IgD-negative memory B cell (primary cell): ENCODE data around the gene PF4V1. TPM values are rescaled to one million over a fixed set of nuclear protein-coding genes. Genes with fewer than 3 reads are reported as not detected.
A peak's percentile ranks its signal among the peaks of the same experiment; 100 is the strongest.

Experiments used
- H3K27ac Mint-ChIP-seq, 3 donors: one replicate each; pipeline ENCODE4 v1.8.0; 2020 to 2022; ENCODE audit warnings: mild to moderate bottlenecking in 3 of 3, mixed read lengths in 3 of 3, moderate library complexity in 1 of 3
- H3K27me3 Mint-ChIP-seq: one replicate; pipeline ENCODE4 v1.8.0; 2021; ENCODE audit warnings: mixed read lengths
- H3K36me3 Mint-ChIP-seq: one replicate; pipeline ENCODE4 v1.8.0; 2020; ENCODE audit warnings: mild to moderate bottlenecking, mixed read lengths
- H3K4me1 Mint-ChIP-seq, 3 donors: one replicate each; pipeline ENCODE4 v1.8.0; 2020 to 2022; ENCODE audit warnings: mixed read lengths in 3 of 3, mild to moderate bottlenecking in 1 of 3
- H3K4me3 Mint-ChIP-seq, 4 donors: one replicate each; pipeline ENCODE4 v1.8.0; 2020 to 2022; ENCODE audit warnings: mild to moderate bottlenecking in 4 of 4, mixed read lengths in 4 of 4, moderate library complexity in 3 of 4
- H3K9me3 Mint-ChIP-seq, 3 donors: one replicate each; pipeline ENCODE4 v1.8.0; 2020 to 2021; ENCODE audit warnings: mixed read lengths in 3 of 3, mild to moderate bottlenecking in 1 of 3
- polyA plus RNA-seq: library from polyadenylated mRNA; unstranded; fragments of 300-500 nt; fragmentation: Illumina TruSeq; gene quantifications from one replicate; pipeline ENCODE4 v1.2.3, GENCODE V29; 2021

PF4V1 gene
- polyA plus RNA-seq, 1 donor from 2014 or later, result not detected

GRCh38 chr4:73859614-73860088, 6.6 kb downstream of the PF4V1 start:
- Mint-ChIP-seq H3K36me3 (no peaks in the 10 kb centered on the region), H3K4me3 (no peak overlapping the region), H3K27me3 (no peaks in the 10 kb centered on the region), H3K27ac (no peak overlapping the region), H3K9me3 (peaks cover 0 to 2% (median 0%) of the 10 kb centered on the region in 3 donors), H3K4me1 (no peaks in the 10 kb centered on the region)

- Mint-ChIP-seq H3K27me3 (no peaks in the 10 kb centered on the region), H3K36me3 (no peaks in the 10 kb centered on the region), H3K4me3 (no peak overlapping the region), H3K9me3 (peaks cover 0 to 2% (median 0%) of the 10 kb centered on the region in 3 donors), H3K27ac (no peak overlapping the region), H3K4me1 (no peaks in the 10 kb centered on the region)
Observed at GRCh38 chr4:73860181-73860580, 7.1 kb downstream of the PF4V1 start.

- no peak overlapping the region for H3K4me3 Mint-ChIP-seq
- H3K9me3 Mint-ChIP-seq, result peaks cover 0 to 2% (median 0%) of the 10 kb centered on the region in 3 donors
- no peaks in the 10 kb centered on the region for H3K36me3 Mint-ChIP-seq
- H3K4me1 Mint-ChIP-seq, result no peaks in the 10 kb centered on the region
- no peak overlapping the region for H3K27ac Mint-ChIP-seq
- no peaks in the 10 kb centered on the region for H3K27me3 Mint-ChIP-seq
Observed at GRCh38 chr4:73860917-73861316, 7.8 kb downstream of the PF4V1 start.

GRCh38 chr4:73862322-73862721, 9.2 kb downstream of the PF4V1 start:
- H3K36me3 Mint-ChIP-seq, result no peaks in the 10 kb centered on the region
- H3K4me3 Mint-ChIP-seq, result no peak overlapping the region
- no peaks in the 10 kb centered on the region for H3K27me3 Mint-ChIP-seq
- H3K27ac Mint-ChIP-seq, result peak overlapping the region in 1 of 3 donors; percentile 1
- H3K4me1 Mint-ChIP-seq, result no peaks in the 10 kb centered on the region
- no peaks in the 10 kb centered on the region for H3K9me3 Mint-ChIP-seq

GRCh38 chr4:73864365-73864764, 11.3 kb downstream of the PF4V1 start:
- Mint-ChIP-seq H3K4me3 (no peak overlapping the region), H3K27me3 (peaks cover 14% of the 10 kb centered on the region), H3K27ac (no peak overlapping the region)

GRCh38 chr4:73864961-73865360, 11.9 kb downstream of the PF4V1 start:
- Mint-ChIP-seq H3K27me3 (peaks cover 19% of the 10 kb centered on the region), H3K9me3 (no peaks in the 10 kb centered on the region), H3K4me1 (no peaks in the 10 kb centered on the region), H3K4me3 (no peak overlapping the region), H3K36me3 (no peaks in the 10 kb centered on the region), H3K27ac (no peak overlapping the region)

More at GRCh38 chr4:73864365-73864764, 11.3 kb downstream of the PF4V1 start:
- Mint-ChIP-seq H3K36me3 (no peaks in the 10 kb centered on the region), H3K4me1 (no peaks in the 10 kb centered on the region), H3K9me3 (no peaks in the 10 kb centered on the region)

- Mint-ChIP-seq H3K36me3 (no peaks in the 10 kb centered on the region), H3K9me3 (no peaks in the 10 kb centered on the region), H3K27ac (no peak overlapping the region), H3K4me3 (no peak overlapping the region), H3K27me3 (peaks cover 19% of the 10 kb centered on the region), H3K4me1 (no peaks in the 10 kb centered on the region)
Observed at GRCh38 chr4:73865431-73866096, 12.5 kb downstream of the PF4V1 start.

GRCh38 chr4:73866246-73866645, 13.2 kb downstream of the PF4V1 start:
- H3K36me3 Mint-ChIP-seq, result no peaks in the 10 kb centered on the region
- H3K27ac Mint-ChIP-seq, result no peak overlapping the region
- peaks cover 19% of the 10 kb centered on the region for H3K27me3 Mint-ChIP-seq
- no peak overlapping the region for H3K4me3 Mint-ChIP-seq
- no peaks in the 10 kb centered on the region for H3K9me3 Mint-ChIP-seq
- H3K4me1 Mint-ChIP-seq, result no peaks in the 10 kb centered on the region

GRCh38 chr4:73867783-73868182, 14.7 kb downstream of the PF4V1 start:
- peaks cover 19% of the 10 kb centered on the region for H3K27me3 Mint-ChIP-seq
- no peaks in the 10 kb centered on the region for H3K36me3 Mint-ChIP-seq
- no peak overlapping the region for H3K4me3 Mint-ChIP-seq
- peak overlapping the region in 1 of 3 donors; percentile 22 for H3K27ac Mint-ChIP-seq
- no peaks in the 10 kb centered on the region for H3K4me1 Mint-ChIP-seq
- no peaks in the 10 kb centered on the region for H3K9me3 Mint-ChIP-seq

- H3K4me3 Mint-ChIP-seq, result no peak overlapping the region
- H3K27ac Mint-ChIP-seq, result peak overlapping the region in 1 of 3 donors; percentile 22
- no peaks in the 10 kb centered on the region for H3K36me3 Mint-ChIP-seq
- H3K27me3 Mint-ChIP-seq, result peaks cover 19% of the 10 kb centered on the region
- H3K4me1 Mint-ChIP-seq, result no peaks in the 10 kb centered on the region
- no peaks in the 10 kb centered on the region for H3K9me3 Mint-ChIP-seq
Observed at GRCh38 chr4:73868206-73869129, 15.4 kb downstream of the PF4V1 start.

GRCh38 chr4:73869130-73870055, 16.3 kb downstream of the PF4V1 start, which contains the start of gene CXCL1:
Gene CXCL1, plus strand, starts transcription at chr4:73869393. Its CDS starts 78 bp downstream, at chr4:73869471.
- Mint-ChIP-seq H3K27me3 (peaks cover 19% of the 10 kb centered on the region), H3K4me3 (no peak within 1 kb of the TSS), H3K27ac (peak within 1 kb of the TSS in 1 of 3 donors; percentile 22)

GRCh38 chr4:73870260-73870659, 17.2 kb downstream of the PF4V1 start:
- H3K36me3 Mint-ChIP-seq, result no peaks in the 10 kb centered on the region
- no peaks in the 10 kb centered on the region for H3K4me1 Mint-ChIP-seq
- no peaks in the 10 kb centered on the region for H3K9me3 Mint-ChIP-seq
- no peak overlapping the region for H3K27ac Mint-ChIP-seq
- H3K27me3 Mint-ChIP-seq, result peaks cover 19% of the 10 kb centered on the region
- no peak overlapping the region for H3K4me3 Mint-ChIP-seq

More at GRCh38 chr4:73869130-73870055, 16.3 kb downstream of the PF4V1 start, which contains the start of gene CXCL1:
- H3K36me3 Mint-ChIP-seq, result no peaks in the 10 kb centered on the region
- H3K9me3 Mint-ChIP-seq, result no peaks in the 10 kb centered on the region
- H3K4me1 Mint-ChIP-seq, result no peaks in the 10 kb centered on the region

- Mint-ChIP-seq H3K9me3 (no peaks in the 10 kb centered on the region), H3K27me3 (peaks cover 19% of the 10 kb centered on the region), H3K27ac (no peak overlapping the region), H3K36me3 (no peaks in the 10 kb centered on the region), H3K4me3 (no peak overlapping the region), H3K4me1 (no peaks in the 10 kb centered on the region)
Observed at GRCh38 chr4:73870768-73871167, 17.7 kb downstream of the PF4V1 start.

GRCh38 chr4:73871511-73872310, 18.6 kb downstream of the PF4V1 start:
- Mint-ChIP-seq H3K36me3 (no peaks in the 10 kb centered on the region), H3K4me3 (no peak overlapping the region), H3K27me3 (peaks cover 19% of the 10 kb centered on the region), H3K4me1 (no peaks in the 10 kb centered on the region), H3K9me3 (no peaks in the 10 kb centered on the region), H3K27ac (no peak overlapping the region)
